Activated gamma-delta T cell (primary cell): Measurements from ENCODE around the gene SERP2.

ENCODE experiments used
- DNase-seq: peaks from one replicate; lab custom pipeline; 2025; lab: John Stamatoyannopoulos, UW

Gene SERP2

GRCh38 chr13:44355621-44356020, 18.0 kb upstream of the SERP2 start:
- DNase-seq: no peak

DNA sequence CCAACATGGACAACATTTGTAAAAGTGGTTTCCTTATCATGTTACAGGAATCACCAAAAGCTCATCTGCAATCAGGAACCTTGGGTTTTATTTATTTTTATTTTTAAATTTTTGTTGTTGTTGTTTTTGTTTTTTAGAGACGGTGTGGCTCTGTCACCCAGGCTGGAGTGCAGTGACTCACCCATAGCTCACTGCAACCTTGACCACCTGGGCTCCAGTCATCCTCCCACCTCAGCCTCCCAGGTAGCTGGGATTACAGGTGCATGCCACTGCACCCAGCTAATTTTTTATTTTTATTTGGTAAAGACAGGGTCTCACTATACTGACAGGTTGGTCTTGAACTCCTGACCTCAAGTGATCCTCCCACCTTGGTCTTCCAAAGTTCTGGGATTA, 13.6 kb upstream of the SERP2 start:
- DNase-seq: no peak

GRCh38 chr13:44362394-44363040, 11.1 kb upstream of the SERP2 start:
- no peak for DNase-seq

GRCh38 chr13:44363631-44364344, 9.8 kb upstream of the SERP2 start:
- no peak for DNase-seq

- no peak for DNase-seq
Observed at GRCh38 chr13:44364345-44365000, 9.2 kb upstream of the SERP2 start.

- DNase-seq: no peak
Observed at GRCh38 chr13:44365008-44365407, 8.6 kb upstream of the SERP2 start.

GRCh38 chr13:44365899-44366298, 7.7 kb upstream of the SERP2 start:
- DNase-seq: no peak

GRCh38 chr13:44368062-44368591, 5.5 kb upstream of the SERP2 start:
- no peak for DNase-seq

- no peak for DNase-seq
Observed at GRCh38 chr13:44368599-44369368, 4.8 kb upstream of the SERP2 start.

- no peak for DNase-seq
Observed at GRCh38 chr13:44371421-44371820, 2.2 kb upstream of the SERP2 start.

- DNase-seq: peak; percentile 12
Observed at GRCh38 chr13:44373247-44373600, 400 bp upstream of the SERP2 start.

DNA sequence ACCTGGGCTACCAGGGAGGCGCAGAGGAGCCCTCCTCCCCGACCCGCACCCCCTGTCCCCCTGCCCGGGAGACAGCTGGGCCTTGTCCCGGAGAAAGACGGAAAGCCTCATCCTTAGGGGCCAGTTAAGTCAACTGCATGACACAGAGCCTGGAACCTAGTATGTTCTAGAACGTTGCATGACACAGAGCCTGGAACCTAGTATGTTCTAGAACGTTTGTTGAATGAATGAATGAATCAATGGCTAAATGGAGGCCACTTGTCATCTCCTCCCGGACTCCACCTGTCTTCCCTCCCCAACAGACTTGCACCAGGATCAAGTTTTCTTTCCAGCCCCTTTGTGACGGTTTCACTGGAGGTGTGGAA, 706 bp downstream of the SERP2 start:
- DNase-seq: no peak

DNA sequence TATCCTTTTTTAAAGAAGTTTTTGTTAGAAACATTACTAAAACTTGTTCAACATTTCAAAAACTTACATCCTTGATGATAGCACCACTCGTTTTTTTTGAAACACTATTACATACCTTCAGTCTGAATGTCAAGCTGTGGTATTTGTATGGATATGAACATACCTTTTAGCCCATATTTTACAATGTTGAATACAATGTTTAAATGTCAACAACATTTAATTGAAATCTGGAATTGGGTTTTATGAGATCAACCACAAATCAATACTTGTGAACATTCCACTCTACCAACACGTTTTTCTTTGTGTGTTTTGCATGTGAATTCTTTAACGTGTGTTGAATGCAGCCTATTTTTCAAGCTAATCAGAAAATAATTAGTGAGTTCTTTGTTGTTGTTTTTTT, 4.7 kb downstream of the SERP2 start:
- DNase-seq: no peak

DNA sequence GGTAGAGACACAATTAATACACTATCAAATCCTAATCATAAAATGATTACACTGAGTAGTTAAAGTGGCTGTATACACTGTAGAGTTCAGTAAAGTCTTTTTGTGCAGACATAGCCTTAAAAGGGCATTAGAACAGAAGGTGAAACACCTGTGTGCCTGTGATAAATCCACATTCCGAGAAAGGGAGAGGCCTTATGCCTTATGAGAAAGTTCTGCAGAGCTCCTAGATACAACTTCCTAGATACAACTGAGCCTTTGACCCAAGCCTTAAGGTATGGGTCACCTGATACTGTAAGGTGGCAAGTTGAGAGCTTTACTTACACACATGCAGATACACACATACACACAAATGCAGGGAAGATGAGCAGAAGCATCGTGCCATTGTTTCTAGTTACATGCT, 6.3 kb downstream of the SERP2 start:
- DNase-seq: no peak

DNA sequence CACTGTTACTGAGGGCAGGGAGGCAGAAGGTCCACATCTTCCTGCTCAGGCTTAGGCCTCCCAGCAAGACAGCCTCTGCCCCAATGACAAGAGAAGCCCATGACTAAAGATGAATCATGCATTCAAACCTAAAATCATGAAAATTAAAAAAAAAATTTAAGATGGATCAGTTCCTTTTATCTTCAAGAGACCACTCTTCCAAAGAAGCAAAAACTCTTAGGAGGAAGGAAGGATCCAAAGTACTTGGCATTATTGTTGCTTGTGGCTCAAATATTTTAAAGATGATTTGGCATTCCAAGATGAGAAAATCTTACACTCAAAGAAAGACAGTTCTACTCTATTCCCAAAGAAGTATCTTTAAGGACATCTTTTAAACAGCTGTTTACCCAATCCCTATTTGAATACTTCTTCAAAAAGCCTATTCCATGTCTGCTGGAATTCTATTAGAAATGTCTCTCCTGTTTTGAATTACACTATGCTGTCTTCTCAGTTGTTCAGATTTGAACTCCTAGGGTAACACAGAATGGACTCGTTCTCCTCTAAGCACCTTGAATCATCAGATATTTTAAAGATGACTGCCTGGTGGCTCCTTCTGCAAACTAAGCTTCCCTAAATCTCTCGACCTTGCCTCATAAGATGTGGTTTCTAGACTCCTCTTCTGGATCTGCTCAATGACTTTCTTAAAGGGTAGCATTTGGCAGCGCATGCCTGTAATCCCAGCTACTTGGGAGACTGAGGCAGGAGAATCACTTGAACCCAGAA, 7.0 kb downstream of the SERP2 start:
- DNase-seq: no peak

DNA sequence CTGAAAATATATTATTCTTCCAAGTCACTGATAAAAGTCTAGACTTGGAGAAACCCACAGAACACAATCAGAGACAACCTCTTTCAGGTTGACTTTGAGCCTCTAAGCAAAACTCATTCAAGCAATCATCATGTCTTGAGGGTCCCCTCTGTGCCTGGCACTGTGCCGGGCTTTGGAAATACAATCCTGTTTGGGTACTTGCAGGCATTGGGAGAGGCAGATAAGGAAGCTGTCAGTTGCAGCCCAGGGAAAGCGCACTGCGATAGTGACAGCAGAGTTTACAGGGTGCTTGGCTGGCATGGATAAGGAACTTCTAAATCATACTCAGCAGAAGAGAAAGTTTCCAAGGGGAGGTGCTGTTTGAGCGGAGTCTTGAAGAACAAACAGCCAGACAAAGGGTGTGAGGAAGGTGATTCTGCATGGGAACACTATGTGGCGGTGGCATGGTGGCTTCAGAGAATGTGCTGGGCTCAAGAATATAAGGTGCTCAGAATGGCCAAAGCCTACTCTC, 9.1 kb downstream of the SERP2 start:
- no peak for DNase-seq

GRCh38 chr13:44383945-44384344, 10.3 kb downstream of the SERP2 start:
- DNase-seq: no peak

DNA sequence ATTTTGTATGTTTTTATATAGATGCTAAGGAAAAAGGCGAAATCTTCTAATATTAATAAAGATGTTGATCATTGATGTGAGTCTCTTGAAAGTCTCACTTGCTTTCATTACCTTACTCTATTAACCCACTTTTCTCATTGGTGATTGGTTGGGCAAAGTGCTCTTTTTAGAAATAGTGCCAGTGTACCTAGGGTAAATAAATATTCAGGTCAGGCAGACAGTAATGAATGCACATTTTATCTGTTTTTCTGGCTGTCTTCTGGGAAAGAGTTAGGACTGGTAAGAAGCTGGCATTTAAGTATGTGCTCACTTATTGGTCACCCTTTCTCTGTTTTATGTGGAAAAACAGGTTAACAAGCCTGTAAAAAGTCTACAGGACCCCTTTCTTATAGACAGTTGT, 11.2 kb downstream of the SERP2 start:
- DNase-seq: no peak

DNA sequence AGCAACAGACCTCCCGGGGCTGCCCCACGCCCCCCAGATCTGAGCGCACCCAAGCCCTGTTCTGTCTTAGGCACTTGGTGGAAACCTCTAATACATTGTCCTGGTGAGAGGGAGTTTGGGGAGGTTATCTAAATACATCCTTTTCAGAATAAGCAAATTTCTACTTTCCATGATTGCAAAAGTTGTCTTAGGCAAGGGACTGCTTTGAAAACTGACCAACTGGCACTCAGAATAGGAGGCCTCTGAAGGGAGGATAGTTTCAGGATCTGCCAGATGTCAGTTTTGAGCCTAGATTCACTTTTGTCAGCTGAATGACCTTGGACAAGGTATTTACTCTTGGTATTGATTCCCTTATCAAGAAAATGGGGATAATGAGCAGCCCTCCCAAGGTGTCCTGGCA, 11.8 kb downstream of the SERP2 start:
- no peak for DNase-seq

DNA sequence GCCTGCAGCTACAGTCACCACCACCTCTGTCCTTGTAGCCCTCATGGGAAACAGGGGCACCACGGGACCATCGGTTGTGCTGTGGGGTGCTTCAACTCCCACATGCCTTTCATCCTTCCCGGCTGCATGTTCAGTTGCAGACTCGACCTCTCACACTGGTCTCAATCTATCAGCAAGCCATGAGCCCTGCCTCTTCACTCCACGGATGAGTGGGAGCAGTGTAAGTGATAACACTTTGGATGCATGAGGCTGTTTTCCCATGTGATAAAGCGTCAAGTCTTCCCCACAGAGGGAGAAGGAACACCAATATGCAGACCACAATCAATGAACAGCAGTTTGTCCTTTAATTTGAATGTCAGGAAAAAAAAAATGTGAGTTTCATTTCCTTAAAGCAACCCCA, 12.2 kb downstream of the SERP2 start:
- DNase-seq: no peak

- DNase-seq: no peak
Observed at GRCh38 chr13:44386913-44387556, 13.4 kb downstream of the SERP2 start.
